Measurements from ENCODE around the gene PTPRT.

DNA sequence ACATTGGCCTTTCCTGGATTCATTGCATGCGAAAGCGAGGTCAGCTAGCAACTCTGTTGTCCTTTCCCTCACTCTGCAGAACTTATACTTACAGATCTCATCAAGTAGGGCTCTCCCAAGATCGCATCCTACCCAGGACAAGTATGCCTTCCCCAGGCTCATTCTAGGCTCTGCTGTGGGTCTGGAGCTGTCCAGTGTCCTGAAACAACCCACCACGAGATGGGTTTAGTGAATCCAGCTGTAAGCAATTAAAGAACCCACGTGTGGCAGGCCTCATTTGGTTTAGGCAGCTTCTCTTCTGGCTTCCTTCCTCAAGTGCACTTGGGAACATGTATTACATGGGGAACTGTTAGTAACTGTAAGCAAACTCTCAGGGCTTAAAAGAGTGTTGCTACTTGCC lies 1165.1 kb downstream of the PTPRT start:
- no peak for TF ChIP-seq CTCF (IDR thresholded peaks at IDR 0.05)
- TF ChIP-seq POLR2AphosphoS5 (IDR thresholded peaks at IDR 0.05) = no peak

Measured in breast epithelium (tissue), 3 donors.